Peyer's patch (tissue), 4 donors: ENCODE measurements around the gene ATF7IP2. TPM values are rescaled to one million over a fixed set of nuclear protein-coding genes. Genes with fewer than 3 reads are reported as not detected.

Source experiments
- DNase-seq, 3 donors: peaks; one replicate each; pipeline ENCODE4 v3.0.0-alpha.2; 2017 to 2019
- H3K27ac ChIP-seq, 4 donors: fragments of 200-600 bp; sonication (generic); one replicate each; pipeline ENCODE4 v1.5.1; 2016 to 2019
- H3K27me3 ChIP-seq, 2 donors: fragments of 200-600 bp; sonication (generic); one replicate each; pipeline ENCODE4 v1.5.1; 2019
- H3K36me3 ChIP-seq, 3 donors: fragments of 200-600 bp; sonication (generic); one replicate each; pipeline ENCODE4 v1.5.1; 2016 to 2019
- H3K4me1 ChIP-seq, 4 donors: fragments of 200-600 bp; sonication (generic); one replicate each; pipeline ENCODE4 v1.5.1; 2016 to 2019
- H3K4me3 ChIP-seq, 4 donors: fragments of 200-600 bp; sonication (generic); 1 replicate in 3 of 4; 2 replicates in 1 of 4; pipeline ENCODE4 v1.5.1; 2016 to 2019; ENCODE audit warnings: mild to moderate bottlenecking in 1 of 4
- H3K9me3 ChIP-seq, 4 donors: fragments of 200-600 bp; sonication (generic); one replicate each; pipeline ENCODE4 v1.5.1; 2016 to 2019; ENCODE audit warnings: mild to moderate bottlenecking in 1 of 4
- CTCF ChIP-seq, 6 experiments: fragments of 450-650 bp in 4 of 6; fragments of 200-600 bp in 2 of 6; sonication (generic) in 1 of 6; IDR thresholded peaks; one replicate each; pipeline ENCODE4 v1.5.1; 2017 to 2019; ENCODE audit warnings: antibody characterized with exemption in 6 of 6, mild to moderate bottlenecking in 3 of 6, moderate library complexity in 1 of 6
- POLR2A ChIP-seq, 2 donors: fragments of 450-650 bp; IDR thresholded peaks; one replicate each; pipeline ENCODE4 v1.5.1; 2017; ENCODE audit warnings: antibody characterized with exemption in 2 of 2, mild to moderate bottlenecking in 2 of 2, moderate library complexity in 2 of 2
- total RNA-seq, 4 donors: library from RNA; depleted of rRNA; stranded (reverse); fragments of >200 nt; gene quantifications; one replicate each; pipeline ENCODE4 v1.1.0, GENCODE V29; 2016

The ATF7IP2 gene
- total RNA-seq, 4 donors from 2014 or later: 9.9 to 27.2 (median 10.8) TPM

DNA sequence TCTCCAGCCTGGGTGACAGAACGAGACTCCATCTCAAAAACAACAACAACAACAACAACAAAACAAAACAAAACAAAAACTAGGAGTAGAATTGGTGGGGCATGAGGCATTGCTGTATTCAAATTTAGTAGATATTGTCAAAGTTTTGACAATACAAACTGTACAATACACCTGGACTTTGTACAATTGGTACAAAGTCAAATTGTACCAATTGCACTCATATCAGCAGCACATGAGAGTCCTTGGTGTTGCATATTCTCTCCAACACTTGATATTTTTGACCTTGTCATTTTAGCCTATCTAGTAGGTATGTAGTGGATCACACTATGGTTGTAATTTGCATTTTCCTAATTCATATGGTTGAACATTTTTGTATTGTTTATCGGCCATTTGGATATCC is 14.3 kb upstream of the ATF7IP2 start:
- no peak overlapping the region for H3K4me3 ChIP-seq
- no peaks in the 10 kb centered on the region for H3K4me1 ChIP-seq
- H3K9me3 ChIP-seq: no peaks in the 10 kb centered on the region
- H3K27ac ChIP-seq: no peak overlapping the region
- no peak for DNase-seq
- H3K36me3 ChIP-seq: no peaks in the 10 kb centered on the region
- H3K27me3 ChIP-seq: no peaks in the 10 kb centered on the region
- TF ChIP-seq CTCF (IDR thresholded peaks at IDR 0.05): no peak
- no peak for TF ChIP-seq POLR2A (IDR thresholded peaks at IDR 0.05)

- H3K4me3 ChIP-seq: no peak overlapping the region
- TF ChIP-seq CTCF (IDR thresholded peaks at IDR 0.05) (no peak), POLR2A (IDR thresholded peaks at IDR 0.05) (no peak)
- H3K36me3 ChIP-seq: no peaks in the 10 kb centered on the region
These were observed 12.3 kb upstream of the ATF7IP2 start for GRCh38 chr16:10373556-10373955.

DNA sequence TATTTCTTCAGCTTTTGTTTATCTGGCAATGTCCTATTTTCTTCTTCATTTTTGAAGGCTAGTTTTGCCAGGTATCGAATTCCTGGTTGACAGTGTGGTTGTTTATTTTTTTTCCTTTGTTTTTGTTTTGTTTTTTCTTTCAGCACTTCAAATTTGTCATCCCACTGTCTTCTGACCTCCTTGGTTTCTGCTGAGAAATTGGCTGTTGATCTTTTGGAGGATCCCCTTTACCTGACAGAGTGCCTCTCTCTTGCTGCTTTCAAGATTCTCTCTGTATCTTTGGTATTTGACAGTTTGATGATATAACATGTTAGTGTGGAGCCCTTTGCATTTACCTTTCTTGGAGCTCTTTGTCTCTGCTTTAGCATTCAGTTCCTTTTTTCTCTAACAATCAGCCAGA is 9.6 kb upstream of the ATF7IP2 start:
- Histone ChIP-seq H3K27ac (no peak overlapping the region), H3K27me3 (no peaks in the 10 kb centered on the region), H3K4me1 (no peaks in the 10 kb centered on the region), H3K4me3 (no peak overlapping the region), H3K36me3 (no peaks in the 10 kb centered on the region), H3K9me3 (no peaks in the 10 kb centered on the region)
- no peak for DNase-seq
- TF ChIP-seq POLR2A (IDR thresholded peaks at IDR 0.05) (no peak), CTCF (IDR thresholded peaks at IDR 0.05) (no peak)

More at GRCh38 chr16:10373556-10373955, 12.3 kb upstream of the ATF7IP2 start:
- Histone ChIP-seq H3K4me1 (no peaks in the 10 kb centered on the region), H3K27ac (no peak overlapping the region), H3K27me3 (no peaks in the 10 kb centered on the region), H3K9me3 (no peaks in the 10 kb centered on the region)
- no peak for DNase-seq

DNA sequence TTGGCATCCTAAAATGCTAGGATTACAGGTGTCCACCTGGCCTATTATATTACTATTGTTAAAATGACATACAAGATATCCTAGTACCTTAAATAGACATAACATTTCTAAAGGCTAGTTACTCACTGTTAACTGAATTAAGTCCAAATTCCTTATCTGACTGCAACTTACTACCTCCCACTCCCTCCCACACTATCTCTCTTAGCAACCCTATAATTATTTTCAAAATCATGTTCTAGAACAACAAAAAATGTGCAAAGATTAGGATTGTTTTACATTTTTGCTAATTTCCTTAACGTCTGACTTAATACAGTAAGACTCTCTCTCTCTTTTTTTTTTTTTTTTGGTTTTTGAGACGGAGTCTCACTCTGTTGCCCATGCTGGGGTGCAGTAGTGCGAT is 2.2 kb upstream of the ATF7IP2 start:
- DNase-seq: no peak
- no peaks in the 10 kb centered on the region for H3K9me3 ChIP-seq
- no peaks in the 10 kb centered on the region for H3K36me3 ChIP-seq
- peaks cover 0 to 8% (median 0%) of the 10 kb centered on the region in 4 donors for H3K4me1 ChIP-seq
- no peak overlapping the region for H3K27ac ChIP-seq
- TF ChIP-seq CTCF (IDR thresholded peaks at IDR 0.05): no peak
- H3K4me3 ChIP-seq: no peak overlapping the region
- H3K27me3 ChIP-seq: no peaks in the 10 kb centered on the region

DNA sequence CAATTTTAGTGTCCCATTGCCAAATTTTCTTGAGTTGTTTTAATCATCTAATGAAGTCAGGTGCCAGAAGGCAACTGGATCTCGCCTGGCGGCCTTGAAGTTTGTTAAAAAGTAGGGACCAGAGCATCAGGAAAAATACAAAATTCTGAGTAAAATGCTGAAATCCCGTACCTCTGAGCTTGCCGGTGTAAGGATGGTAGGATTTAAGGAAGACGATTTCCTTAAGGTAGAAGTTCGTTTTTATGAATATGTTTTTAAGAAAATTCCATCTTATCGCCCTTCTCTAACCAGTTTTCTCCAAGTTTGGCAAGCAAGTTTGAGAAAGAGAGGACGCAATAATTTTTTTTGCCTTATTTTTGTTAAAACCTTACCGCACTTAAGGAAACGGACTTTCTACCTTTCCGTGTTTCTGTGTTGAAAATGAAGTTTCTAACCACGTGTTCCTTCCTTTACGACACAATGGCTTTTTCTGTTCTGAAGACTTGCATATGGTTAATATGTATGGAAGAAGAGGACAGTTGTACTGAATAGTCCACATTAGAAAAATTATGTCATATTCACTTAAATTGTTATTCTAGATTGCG is 748 bp downstream of the ATF7IP2 start:
- H3K9me3 ChIP-seq: no peaks in the 10 kb centered on the region
- peak overlapping the region; percentile 55 to 88 (median 67) for H3K27ac ChIP-seq

More for the DNA sequence above, 748 bp downstream of the ATF7IP2 start:
- TF ChIP-seq POLR2A (IDR thresholded peaks at IDR 0.05) (no peak), CTCF (IDR thresholded peaks at IDR 0.05) (no peak)
- Histone ChIP-seq H3K4me1 (peaks cover 0 to 8% (median 3%) of the 10 kb centered on the region in 4 donors), H3K27me3 (no peaks in the 10 kb centered on the region), H3K36me3 (no peaks in the 10 kb centered on the region), H3K4me3 (peak overlapping the region; percentile 54 to 71 (median 64))
- no peak for DNase-seq
